Astrocyte (in vitro differentiated cells and primary cell): Measurements from ENCODE around the gene TP73.

Experiments
- CTCF ChIP-seq: IDR thresholded peaks from 2 replicates; pipeline ENCODE4 v1.5.1; 2011; ENCODE audit warnings: low read depth, mild to moderate bottlenecking, inconsistent platforms, low read length, moderate library complexity; ENCODE audit not compliant: insufficient read depth
- EZH2 ChIP-seq: IDR thresholded peaks from 2 replicates; pipeline ENCODE4 v1.6.1; 2012; ENCODE audit warnings: mild to moderate bottlenecking, low read length, inconsistent platforms; ENCODE audit not compliant: insufficient read depth

- TF ChIP-seq CTCF, result no peak
- TF ChIP-seq EZH2, result peak; percentile 30
Measured at GRCh38 chr1:3651930-3652547, at the start of gene TP73.
